GM12878 (cell line): Measurements from ENCODE around the gene CAPN3. TPM values are rescaled to one million over a fixed set of nuclear protein-coding genes. Genes with fewer than 3 reads are reported as not detected.

Source experiments
- ATAC-seq: fragments of 200-7000 bp; cut with Tn5 transposase; 3 replicates; pipeline ENCODE4 v1.9.1; 2020; ENCODE audit warnings: mild to moderate bottlenecking, moderate library complexity
- BruUV-seq: library from RNA; stranded (reverse); fragments of 400-500 nt; replicated peaks from 2 replicates; lab custom pipeline; 2021; lab: Mats Ljungman, UMichigan
- CTCF ChIA-PET: fragments of 300-600 bp; sonication (Branson Sonifier 250); formaldehyde crosslinking; extraction: SDS; loops from one replicate; lab custom pipeline; 2021; ENCODE audit warnings: inconsistent platforms; lab: Yijun Ruan, JAX
- POLR2A ChIA-PET: fragments of 350-600 bp; formaldehyde crosslinking; extraction: SDS; loops from one replicate; lab custom pipeline; 2021; ENCODE audit warnings: inconsistent platforms; lab: Charles Lee
- RAD21 ChIA-PET: fragments of 300-600 bp; sonication (Branson Sonifier 250); formaldehyde crosslinking; loops from one replicate; lab custom pipeline; 2023; ENCODE audit warnings: antibody characterized with exemption; ENCODE audit not compliant: unreplicated experiment; lab: Charles Lee
- SMC1A ChIA-PET: fragments of 300-600 bp; sonication (Branson Sonifier 250); formaldehyde crosslinking; loops from one replicate; lab custom pipeline; 2023; ENCODE audit not compliant: unreplicated experiment, uncharacterized antibody; lab: Charles Lee
- DNase-seq: peaks from one replicate; pipeline ENCODE4 v3.0.0-alpha.2; 2011; ENCODE audit warnings: low read depth, low spot score
- FAIRE-seq: peaks from 3 replicates; lab custom pipeline; 2011; peaks lifted over from hg19 to GRCh38; lab: Jason Lieb, UNC
- H2AFZ ChIP-seq: 2 replicates; pipeline ENCODE4 v1.6.0; 2011; ENCODE audit warnings: low read depth, low read length, control low read depth; ENCODE audit not compliant: control insufficient read depth
- H3K27ac ChIP-seq: 2 replicates; pipeline ENCODE4 v1.5.1; 2011; ENCODE audit warnings: control low read depth; ENCODE audit not compliant: control insufficient read depth, insufficient read depth
- H3K27me3 ChIP-seq, 2 experiments: replicated peaks in 1 of 2; 2 replicates each; pipeline versions ENCODE4 v1.6.0 to v1.6.1; 2011; ENCODE audit warnings: low read length in 1 of 2; ENCODE audit not compliant: control insufficient read depth in 2 of 2, insufficient read depth in 2 of 2
- H3K36me3 ChIP-seq, 2 experiments: 2 replicates each; pipeline ENCODE4 v1.5.1; 2011; ENCODE audit warnings: low read length in 1 of 2; ENCODE audit not compliant: control insufficient read depth in 2 of 2, insufficient read depth in 2 of 2
- H3K4me1 ChIP-seq: 2 replicates; pipeline ENCODE4 v1.6.1; 2011; ENCODE audit warnings: mild to moderate bottlenecking, low read length, moderate library complexity, mixed read lengths; ENCODE audit not compliant: control insufficient read depth, insufficient read depth
- H3K4me2 ChIP-seq: 2 replicates; pipeline ENCODE4 v1.6.0; 2011; ENCODE audit warnings: control low read depth; ENCODE audit not compliant: control insufficient read depth, insufficient read depth
- H3K4me3 ChIP-seq: fragments of 200-600 bp; sonication (generic); 2 replicates; pipeline ENCODE4 v1.5.1; 2016
- H3K79me2 ChIP-seq: 2 replicates; pipeline ENCODE4 v1.6.0; 2011; ENCODE audit warnings: low read length; ENCODE audit not compliant: control insufficient read depth, insufficient read depth
- H3K9ac ChIP-seq: 2 replicates; pipeline ENCODE4 v1.8.0; 2011; ENCODE audit warnings: low read length, control low read depth, mixed read lengths; ENCODE audit not compliant: control insufficient read depth, insufficient read depth
- H3K9me3 ChIP-seq: replicated peaks from 3 replicates; pipeline ENCODE4 v1.5.1; 2011; ENCODE audit warnings: mild to moderate bottlenecking, low read length; ENCODE audit not compliant: control insufficient read depth, insufficient read depth
- H4K20me1 ChIP-seq: 2 replicates; pipeline ENCODE4 v1.6.0; 2011; ENCODE audit not compliant: control insufficient read depth, insufficient read depth
- ATF7 ChIP-seq: fragments of 450-650 bp; IDR thresholded peaks from 2 replicates; pipeline ENCODE4 v1.6.1; 2016; ENCODE audit warnings: low read depth, mild to moderate bottlenecking
- BRCA1 ChIP-seq: IDR thresholded peaks from 2 replicates; pipeline ENCODE4 v1.6.1; 2011; ENCODE audit warnings: low read depth, low read length, improper control_type of control experiment
- CREM ChIP-seq: IDR thresholded peaks from 2 replicates; pipeline ENCODE4 v1.6.1; 2014; ENCODE audit warnings: antibody characterized with exemption, low read depth
- CTCF ChIP-seq, 3 experiments: IDR thresholded peaks in 2 of 3; conservative IDR thresholded peaks in 1 of 3; 2 replicates each; pipeline ENCODE4 v1.5.1; 2011; ENCODE audit warnings: low read depth in 3 of 3, low read length in 3 of 3, mild to moderate bottlenecking in 3 of 3, control low read depth in 2 of 3, moderate library complexity in 2 of 3, inconsistent platforms in 1 of 3, mixed read lengths in 1 of 3; ENCODE audit not compliant: control insufficient read depth in 2 of 3, insufficient read depth in 1 of 3; ENCODE audit errors: extremely low read depth in 1 of 3
- EP300 ChIP-seq, 2 experiments: fragments of 150-350 bp in 1 of 2; IDR thresholded peaks; 2 replicates each; pipeline ENCODE4 v1.6.1; 2011 to 2012; ENCODE audit warnings: low read depth in 2 of 2, low read length in 2 of 2, borderline replicate concordance in 1 of 2, improper control_type of control experiment in 1 of 2, inconsistent platforms in 1 of 2; ENCODE audit not compliant: control insufficient read depth in 1 of 2
- FOS ChIP-seq: IDR thresholded peaks from 3 replicates; pipeline ENCODE4 v1.6.1; 2011; ENCODE audit warnings: borderline replicate concordance; ENCODE audit not compliant: insufficient read length; ENCODE audit errors: extremely low read depth
- MXI1 ChIP-seq: fragments of 150-350 bp; IDR thresholded peaks from 2 replicates; pipeline ENCODE4 v1.6.1; 2011; ENCODE audit warnings: low read depth, mild to moderate bottlenecking, inconsistent platforms, low read length, improper control_type of control experiment
- NKRF ChIP-seq: fragments of 450-650 bp; conservative IDR thresholded peaks from 2 replicates; pipeline ENCODE4 v1.6.1; 2017; ENCODE audit warnings: mild to moderate bottlenecking, moderate library complexity
- NR2C1 ChIP-seq: fragments of 450-650 bp; IDR thresholded peaks from 2 replicates; pipeline ENCODE4 v1.6.1; 2017; ENCODE audit warnings: antibody characterized with exemption, mild to moderate bottlenecking, moderate library complexity
- NR2F1 ChIP-seq: fragments of 450-650 bp; conservative IDR thresholded peaks from 2 replicates; pipeline ENCODE4 v1.6.1; 2017; ENCODE audit warnings: mild to moderate bottlenecking
- POLR2AphosphoS2 ChIP-seq: IDR thresholded peaks from 2 replicates; pipeline ENCODE4 v1.6.1; 2011; ENCODE audit warnings: low read depth, mild to moderate bottlenecking, low read length, improper control_type of control experiment, moderate library complexity
- RBBP5 ChIP-seq: fragments of 200-600 bp; sonication (generic); conservative IDR thresholded peaks from 2 replicates; pipeline ENCODE4 v1.6.1; 2016
- RELB ChIP-seq: fragments of 450-650 bp; IDR thresholded peaks from 2 replicates; pipeline ENCODE4 v1.6.1; 2017; ENCODE audit warnings: low read depth, mild to moderate bottlenecking, moderate library complexity
- SIN3A ChIP-seq: IDR thresholded peaks from 2 replicates; pipeline ENCODE4 v1.6.1; 2012; ENCODE audit warnings: low read depth, low read length, improper control_type of control experiment
- SMAD1 ChIP-seq: fragments of 450-650 bp; IDR thresholded peaks from 2 replicates; pipeline ENCODE4 v1.6.1; 2018; ENCODE audit warnings: mild to moderate bottlenecking, low read depth; ENCODE audit not compliant: partially characterized antibody
- TCF3 ChIP-seq: IDR thresholded peaks from 2 replicates; pipeline ENCODE4 v1.6.1; 2012; ENCODE audit warnings: low read depth, mild to moderate bottlenecking, low read length, borderline replicate concordance; ENCODE audit not compliant: insufficient read depth
- WRNIP1 ChIP-seq: IDR thresholded peaks from 2 replicates; pipeline ENCODE4 v1.6.1; 2011; ENCODE audit warnings: low read depth, low read length, improper control_type of control experiment, borderline replicate concordance
- ZNF384 ChIP-seq: IDR thresholded peaks from 2 replicates; pipeline ENCODE4 v1.6.1; 2012; ENCODE audit warnings: low read depth, mild to moderate bottlenecking, low read length, improper control_type of control experiment, borderline replicate concordance
- WGBS: methylation state at CpG from one replicate; pipeline ENCODE4 v1.1.6; 2016; ENCODE audit warnings: low lambda C conversion rate; ENCODE audit not compliant: insufficient replicate concordance, insufficient coverage; ENCODE audit errors: missing lambda C conversion rate; 5-methylcytosine and 5-hydroxymethylcytosine counted together
- in situ Hi-C: fragments of 300-500 bp; cut with MboI; formaldehyde crosslinking; loops from 9 replicates; pipeline ENCODE4 v1.14.3; 2018; ENCODE audit warnings: mixed read lengths
- intact Hi-C: fragments of 100-400 bp; cut with micrococcal nuclease; formaldehyde crosslinking; loops from one replicate; pipeline ENCODE4 v1.14.2; 2022; ENCODE audit not compliant: unreplicated experiment
- polyA plus RNA-seq, 11 experiments: library from polyadenylated mRNA; depleted of rRNA in 4 of 11; unstranded in 6 of 11; stranded (reverse) in 5 of 11; fragments of >200 nt; fragmentation: Nextera tagmentation in 4 of 11; fragmentation: Illumina TruSeq in 1 of 11; extraction: Ambion mirVana in 4 of 11; extraction: Trizol in 1 of 11; gene quantifications; 1 replicate in 1 of 11; 2 replicates in 10 of 11; pipeline versions ENCODE4 v1.2.1 to v1.2.3, GENCODE V29; 2011 to 2016; ENCODE audit warnings: inconsistent platforms in 2 of 11, missing spikeins in 2 of 11, low read depth in 1 of 11
- total RNA-seq, 4 experiments: library from RNA; depleted of rRNA in 3 of 4; stranded (reverse); fragments of >200 nt in 3 of 4; fragmentation: Illumina TruSeq in 1 of 4; extraction: Trizol in 1 of 4; gene quantifications; 2 replicates each; pipeline versions ENCODE4 v1.2.1 to v1.2.3, GENCODE V29; 2013 to 2021

Gene CAPN3
- total and polyA plus RNA-seq, 10 of the 15 experiments (the other 5 are each of a cell fraction or from before 2014, with no cell fraction given): 1.1 to 3.8 (median 2.4) TPM

GRCh38 chr15:42355291-42355690 lies 4.0 kb upstream of the CAPN3 start (continued):
- TF ChIP-seq MXI1 (no peak), ZNF384 (no peak)

GRCh38 chr15:42356851-42357250 lies 2.5 kb upstream of the CAPN3 start:
- Histone ChIP-seq H3K4me2 (no peak overlapping the region), H3K9me3 (no peaks in the 10 kb centered on the region), H3K27me3 (no peaks in the 10 kb centered on the region), H3K36me3 (peaks cover 0 to 3% of the 10 kb centered on the region in 2 experiments; a peak in 2 of 4 replicates), H4K20me1 (no peaks in the 10 kb centered on the region), H2AFZ (no peak overlapping the region), H3K27ac (no peak overlapping the region), H3K4me1 (no peaks in the 10 kb centered on the region), H3K79me2 (no peaks in the 10 kb centered on the region), H3K9ac (no peak overlapping the region), H3K4me3 (no peak overlapping the region)
- in situ Hi-C loops (no loop called here), intact Hi-C loops (no loop called here)
- ATAC-seq (no peak), DNase-seq (no peak), FAIRE-seq (no peak)
- WGBS: 86% methylated on average over 5 of the region's 5 CpGs
- no TSS peak for BruUV-seq
- ChIA-PET CTCF (interaction anchor here (0.6 kb wide), 1 partner anchor 1950 kb away, joined by 3 read pairs; no protein-coding TSS in a partner anchor), SMC1A (interaction anchor here (0.6 kb wide), 1 partner anchor 772 kb away, joined by 3 read pairs; no protein-coding TSS in a partner anchor), POLR2A (no interaction called here), RAD21 (no interaction called here)
- TF ChIP-seq ATF7 (no peak), SIN3A (no peak), BRCA1 (no peak), RBBP5 (no peak), TCF3 (no peak), RELB (no peak), SMAD1 (no peak), NR2C1 (no peak), FOS (no peak), WRNIP1 (no peak), NR2F1 (no peak), POLR2AphosphoS2 (no peak), CREM (no peak), CTCF (IDR thresholded peaks at IDR 0.05 in 2 of 3, conservative IDR thresholded peaks at IDR 0.05 in 1 of 3; ENCODE audit: control insufficient read depth in 2 of 3, extremely low read depth in 1 of 3, insufficient read depth in 1 of 3, low read depth in 3 of 3, low read length in 3 of 3) (no peak), EP300 (IDR thresholded peaks at IDR 0.05; ENCODE audit: borderline replicate concordance in 1 of 2, control insufficient read depth in 1 of 2, low read depth in 2 of 2, low read length in 2 of 2) (no peak), NKRF (no peak), ZNF384 (no peak)
